Activated T-cell treated with anti-CD3 and anti-CD28 coated beads, Interleukin-2, amount 50 U/mL, for 4 hours (primary cell): ENCODE results near the gene RPS18. TPM values are rescaled to one million over a fixed set of nuclear protein-coding genes. Genes with fewer than 3 reads are reported as not detected.
A peak's percentile ranks its signal among the peaks of the same experiment; 100 is the strongest.

Source experiments
- ATAC-seq, 2 donors: fragments of 200-7000 bp; cut with Tn5 transposase; one replicate each; pipeline ENCODE4 v1.10.0; 2021
- DNase-seq: peaks from one replicate; pipeline ENCODE4 v3.0.0-alpha.2; 2020
- H3K27me3 Mint-ChIP-seq: one replicate; pipeline ENCODE4 v1.8.0; 2021; ENCODE audit warnings: low read depth, mixed read lengths
- H3K36me3 Mint-ChIP-seq: one replicate; pipeline ENCODE4 v1.8.0; 2022; ENCODE audit warnings: mixed read lengths; ENCODE audit not compliant: insufficient read depth
- H3K4me1 Mint-ChIP-seq: one replicate; pipeline ENCODE4 v1.8.0; 2021; ENCODE audit warnings: low read depth, mixed read lengths
- H3K4me3 Mint-ChIP-seq: one replicate; pipeline ENCODE4 v1.8.0; 2021; ENCODE audit warnings: mild to moderate bottlenecking, moderate library complexity, mixed read lengths
- H3K9me3 Mint-ChIP-seq: one replicate; pipeline ENCODE4 v1.8.0; 2021; ENCODE audit warnings: mixed read lengths
- total RNA-seq, 3 donors: library from RNA; stranded (reverse); gene quantifications; one replicate each; pipeline ENCODE4 v1.2.1, GENCODE V29; 2021

Gene RPS18
- total RNA-seq, 3 donors from 2014 or later, result 4,231 to 4,415 (median 4,409) TPM

GRCh38 chr6:33320315-33321181, 48.7 kb downstream of the RPS18 start:
- no peak for ATAC-seq
- Mint-ChIP-seq H3K36me3 (peaks cover 21% of the 10 kb centered on the region), H3K27me3 (no peaks in the 10 kb centered on the region), H3K4me3 (peak overlapping the region; percentile 98), H3K4me1 (peaks cover 73% of the 10 kb centered on the region), H3K9me3 (no peaks in the 10 kb centered on the region)
- DNase-seq, result no peak

GRCh38 chr6:33321227-33321626, 49.4 kb downstream of the RPS18 start:
- H3K9me3 Mint-ChIP-seq, result no peaks in the 10 kb centered on the region
- no peak for ATAC-seq
- H3K27me3 Mint-ChIP-seq, result no peaks in the 10 kb centered on the region
- H3K4me3 Mint-ChIP-seq, result peak overlapping the region; percentile 98
- H3K4me1 Mint-ChIP-seq, result peaks cover 67% of the 10 kb centered on the region
- DNase-seq, result no peak
- peaks cover 21% of the 10 kb centered on the region for H3K36me3 Mint-ChIP-seq

- Mint-ChIP-seq H3K9me3 (no peaks in the 10 kb centered on the region), H3K4me3 (peak overlapping the region; percentile 98), H3K4me1 (peaks cover 50% of the 10 kb centered on the region), H3K27me3 (no peaks in the 10 kb centered on the region), H3K36me3 (peaks cover 19% of the 10 kb centered on the region)
- DNase-seq (no peak), ATAC-seq (no peak)
These were observed 51.7 kb downstream of the RPS18 start for GRCh38 chr6:33323623-33323948.

GRCh38 chr6:33324125-33324524, 52.2 kb downstream of the RPS18 start:
- H3K4me3 Mint-ChIP-seq, result peak overlapping the region; percentile 98
- DNase-seq (no peak), ATAC-seq (no peak)
- H3K4me1 Mint-ChIP-seq, result peaks cover 44% of the 10 kb centered on the region
- H3K27me3 Mint-ChIP-seq, result no peaks in the 10 kb centered on the region
- no peaks in the 10 kb centered on the region for H3K9me3 Mint-ChIP-seq
- peaks cover 16% of the 10 kb centered on the region for H3K36me3 Mint-ChIP-seq

Other genes starting within 250 kb of the RPS18 start
- gene HLA-DPA1, start 198.4 kb upstream of the RPS18 start, total RNA-seq, result 10 to 100 TPM; 18.0 to 31.5 (median 19.8) TPM
- gene HLA-DPB1, start 196.1 kb upstream of the RPS18 start, total RNA-seq, result 1 to 10 TPM; 6.0 to 9.8 (median 6.3) TPM
- gene COL11A2, start 79.6 kb upstream of the RPS18 start, total RNA-seq, result under 1 TPM; 0.48 to 0.98 (median 0.60) TPM
- 10 to 100 TPM; 55.2 to 62.3 (median 60.8) TPM for gene RXRB, start 71.4 kb upstream of the RPS18 start, total RNA-seq
- 10 to 100 TPM; 68.7 to 78.3 (median 72.1) TPM for gene SLC39A7, start 71.2 kb upstream of the RPS18 start, total RNA-seq
- gene HSD17B8, start 67.4 kb upstream of the RPS18 start, total RNA-seq, result 10 to 100 TPM; 11.7 to 20.1 (median 19.4) TPM
- 10 to 100 TPM; 64.7 to 66.5 (median 66.3) TPM for gene RING1, start 63.6 kb upstream of the RPS18 start, total RNA-seq
- gene VPS52, start 199 bp upstream of the RPS18 start, total RNA-seq, result 10 to 100 TPM; 51.2 to 65.4 (median 63.5) TPM
- 1 to 10 TPM; 2.6 to 3.8 (median 3.7) TPM for gene B3GALT4, start 5.0 kb downstream of the RPS18 start, total RNA-seq
- 100 to 1,000 TPM; 188 to 198 (median 197) TPM for gene WDR46, start 17.2 kb downstream of the RPS18 start, total RNA-seq
- gene PFDN6, start 17.5 kb downstream of the RPS18 start, total RNA-seq, result 100 to 1,000 TPM; 153 to 157 (median 153) TPM
- gene RGL2, start 26.9 kb downstream of the RPS18 start, total RNA-seq, result 10 to 100 TPM; 11.6 to 15.8 (median 15.4) TPM
- gene TAPBP, start 42.0 kb downstream of the RPS18 start, total RNA-seq, result 100 to 1,000 TPM; 265 to 315 (median 301) TPM
- gene ZBTB22, start 45.7 kb downstream of the RPS18 start, total RNA-seq, result 1 to 10 TPM; 6.1 to 9.4 (median 8.9) TPM
- gene DAXX, start 50.9 kb downstream of the RPS18 start, total RNA-seq, result 10 to 100 TPM; 73.6 to 88.5 (median 81.5) TPM
- 1 to 10 TPM; 7.3 to 8.3 (median 7.4) TPM for gene KIFC1, start 119.7 kb downstream of the RPS18 start, total RNA-seq
- gene PHF1, start 138.9 kb downstream of the RPS18 start, total RNA-seq, result 10 to 100 TPM; 24.4 to 29.4 (median 26.8) TPM
- gene CUTA, start 146.0 kb downstream of the RPS18 start, total RNA-seq, result 10 to 100 TPM; 76.6 to 84.5 (median 79.2) TPM
- 10 to 100 TPM; 18.6 to 23.4 (median 20.2) TPM for gene SYNGAP1, start 148.0 kb downstream of the RPS18 start, total RNA-seq
- 10 to 100 TPM; 22.9 to 23.4 (median 22.9) TPM for gene ZBTB9, start 182.5 kb downstream of the RPS18 start, total RNA-seq